Parathyroid adenoma (tissue), 2 donors: ENCODE measurements around the gene ELOVL2.
"Not testable (repeated sequence)": the region's sequence is repeated elsewhere in the genome, so short reads cannot be mapped to it uniquely, and the experiment has no call there.

Source experiments
- H2AFZ ChIP-seq: fragments of 300-600 bp; sonication (generic); one replicate; pipeline ENCODE4 v1.7.0; 2017; ENCODE audit warnings: antibody characterized with exemption, mild to moderate bottlenecking
- H3K27ac ChIP-seq: fragments of 300-600 bp; sonication (generic); one replicate; pipeline ENCODE4 v1.7.0; 2017
- H3K27me3 ChIP-seq: fragments of 300-600 bp; sonication (generic); one replicate; pipeline ENCODE4 v1.7.0; 2017; ENCODE audit warnings: low read length; ENCODE audit not compliant: control insufficient read depth, insufficient read depth
- H3K36me3 ChIP-seq: fragments of 300-600 bp; sonication (generic); one replicate; pipeline ENCODE4 v1.7.0; 2017; ENCODE audit warnings: low read length; ENCODE audit not compliant: control insufficient read depth, insufficient read depth
- H3K4me1 ChIP-seq: fragments of 300-600 bp; sonication (generic); one replicate; pipeline ENCODE4 v1.7.0; 2017; ENCODE audit warnings: control low read depth
- H3K4me2 ChIP-seq: fragments of 300-600 bp; sonication (generic); one replicate; pipeline ENCODE4 v1.7.0; 2017; ENCODE audit warnings: low read length
- H3K4me3 ChIP-seq: fragments of 300-600 bp; sonication (generic); one replicate; pipeline ENCODE4 v1.7.0; 2017; ENCODE audit warnings: low read depth, low read length
- H3K79me2 ChIP-seq: fragments of 300-600 bp; sonication (generic); one replicate; pipeline ENCODE4 v1.7.0; 2017; ENCODE audit warnings: control low read depth
- H3K9ac ChIP-seq: fragments of 300-600 bp; sonication (generic); one replicate; pipeline ENCODE4 v1.7.0; 2017; ENCODE audit warnings: mild to moderate bottlenecking
- H3K9me3 ChIP-seq: fragments of 300-600 bp; sonication (generic); one replicate; pipeline ENCODE4 v1.7.0; 2017; ENCODE audit warnings: low read length; ENCODE audit not compliant: control insufficient read depth
- TF ChIP-seq, protein P1 (sequence below): fragments of 300-600 bp; sonication (generic); IDR thresholded peaks from one replicate; pipeline ENCODE4 v1.7.0; 2017; ENCODE audit warnings: antibody characterized with exemption, mild to moderate bottlenecking
- donor health status: primary hyperparathyroidism.

The ELOVL2 gene

DNA sequence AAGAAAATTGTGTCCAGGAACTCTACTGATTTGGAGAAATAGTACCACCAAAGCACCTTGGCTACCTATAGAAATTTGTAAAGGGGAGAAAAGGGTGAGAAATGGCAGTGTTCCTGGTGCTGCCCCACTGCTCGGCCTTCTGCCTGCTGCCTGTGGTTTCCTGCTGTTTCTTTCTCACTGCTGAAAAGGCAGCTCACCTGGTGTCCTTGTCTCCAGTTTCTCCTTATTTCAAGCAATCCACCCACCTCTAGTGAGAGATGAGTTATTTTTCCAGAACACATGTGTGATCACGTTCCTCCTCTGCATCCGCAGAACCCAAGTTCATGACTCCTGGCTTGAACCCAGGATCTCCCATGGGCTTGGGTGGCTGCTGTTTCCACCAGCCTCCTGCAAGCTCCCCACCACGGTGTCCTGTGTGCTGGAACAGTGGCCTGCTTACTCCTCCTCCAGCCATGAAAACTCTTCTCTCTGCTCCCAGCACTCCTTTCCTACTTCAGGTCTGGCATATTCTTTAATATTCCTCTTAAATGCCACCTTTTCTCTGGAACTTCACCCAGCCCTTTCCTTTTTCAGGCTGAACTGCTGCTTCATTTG lies 48.9 kb downstream of the ELOVL2 start:
- Histone ChIP-seq H3K4me2 (no peak overlapping the region), H3K27me3 (no peaks in the 10 kb centered on the region), H3K4me3 (no peak overlapping the region), H3K36me3 (no peaks in the 10 kb centered on the region), H2AFZ (no peak overlapping the region), H3K27ac (no peak overlapping the region), H3K9me3 (no peaks in the 10 kb centered on the region), H3K79me2 (no peaks in the 10 kb centered on the region), H3K9ac (no peak overlapping the region), H3K4me1 (no peaks in the 10 kb centered on the region)
- TF ChIP-seq, protein P1, sequence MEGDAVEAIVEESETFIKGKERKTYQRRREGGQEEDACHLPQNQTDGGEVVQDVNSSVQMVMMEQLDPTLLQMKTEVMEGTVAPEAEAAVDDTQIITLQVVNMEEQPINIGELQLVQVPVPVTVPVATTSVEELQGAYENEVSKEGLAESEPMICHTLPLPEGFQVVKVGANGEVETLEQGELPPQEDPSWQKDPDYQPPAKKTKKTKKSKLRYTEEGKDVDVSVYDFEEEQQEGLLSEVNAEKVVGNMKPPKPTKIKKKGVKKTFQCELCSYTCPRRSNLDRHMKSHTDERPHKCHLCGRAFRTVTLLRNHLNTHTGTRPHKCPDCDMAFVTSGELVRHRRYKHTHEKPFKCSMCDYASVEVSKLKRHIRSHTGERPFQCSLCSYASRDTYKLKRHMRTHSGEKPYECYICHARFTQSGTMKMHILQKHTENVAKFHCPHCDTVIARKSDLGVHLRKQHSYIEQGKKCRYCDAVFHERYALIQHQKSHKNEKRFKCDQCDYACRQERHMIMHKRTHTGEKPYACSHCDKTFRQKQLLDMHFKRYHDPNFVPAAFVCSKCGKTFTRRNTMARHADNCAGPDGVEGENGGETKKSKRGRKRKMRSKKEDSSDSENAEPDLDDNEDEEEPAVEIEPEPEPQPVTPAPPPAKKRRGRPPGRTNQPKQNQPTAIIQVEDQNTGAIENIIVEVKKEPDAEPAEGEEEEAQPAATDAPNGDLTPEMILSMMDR = no peak

DNA sequence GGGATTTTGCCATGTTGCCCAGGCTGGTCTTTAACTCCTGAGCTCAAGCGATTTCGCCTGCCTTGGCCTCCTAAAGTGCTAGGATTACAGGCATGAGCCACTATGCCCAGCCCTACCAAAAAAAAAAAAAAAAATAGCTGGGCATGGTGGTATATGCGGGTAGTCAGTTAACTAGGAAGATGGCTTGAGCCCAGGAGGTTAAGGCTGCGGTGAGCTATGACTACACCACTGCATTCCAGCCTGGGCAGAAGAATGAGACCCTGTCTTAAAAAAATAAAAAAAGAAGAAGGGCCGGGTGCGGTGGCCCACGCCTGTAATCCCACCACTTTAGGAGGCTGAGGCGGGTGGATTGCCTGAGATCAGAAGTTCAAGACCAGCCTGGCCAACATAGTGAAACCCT lies 50.2 kb downstream of the ELOVL2 start:
- no peak overlapping the region for H3K9ac ChIP-seq
- no peaks in the 10 kb centered on the region for H3K9me3 ChIP-seq
- H3K4me2 ChIP-seq = no peak overlapping the region
- no peak overlapping the region for H3K4me3 ChIP-seq
- H3K79me2 ChIP-seq = no peaks in the 10 kb centered on the region
- TF ChIP-seq, protein P1 = no peak
- no peaks in the 10 kb centered on the region for H3K36me3 ChIP-seq
- H3K27me3 ChIP-seq = no peaks in the 10 kb centered on the region
- H3K27ac ChIP-seq = no peak overlapping the region
- H2AFZ ChIP-seq = no peak overlapping the region
- no peaks in the 10 kb centered on the region for H3K4me1 ChIP-seq

DNA sequence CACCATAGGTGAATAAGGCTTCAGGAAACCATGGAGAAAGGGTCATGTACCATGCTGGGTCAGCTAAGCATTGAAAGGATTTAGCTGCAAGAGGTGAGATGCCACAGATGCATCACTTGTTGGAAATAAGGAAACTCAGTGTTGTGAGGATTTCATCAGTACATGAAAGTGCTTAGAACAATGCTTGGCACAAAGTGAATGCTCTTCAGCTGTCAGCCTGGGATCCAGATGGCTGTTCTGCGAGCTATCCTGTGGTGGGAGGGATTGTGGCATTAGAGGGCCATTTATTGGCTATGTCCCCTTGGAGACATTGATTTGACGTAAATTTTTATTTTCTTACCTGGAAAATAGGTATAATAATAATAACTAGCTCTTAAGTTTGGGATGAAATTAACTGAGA lies 53.0 kb downstream of the ELOVL2 start:
- H2AFZ ChIP-seq = no peak overlapping the region
- H3K27me3 ChIP-seq = no peaks in the 10 kb centered on the region
- TF ChIP-seq, protein P1 = no peak
- H3K79me2 ChIP-seq = no peaks in the 10 kb centered on the region
- no peak overlapping the region for H3K4me3 ChIP-seq
- H3K9me3 ChIP-seq = no peaks in the 10 kb centered on the region
- H3K4me2 ChIP-seq = no peak overlapping the region
- no peaks in the 10 kb centered on the region for H3K36me3 ChIP-seq
- no peak overlapping the region for H3K9ac ChIP-seq
- H3K4me1 ChIP-seq = no peaks in the 10 kb centered on the region
- no peak overlapping the region for H3K27ac ChIP-seq

DNA sequence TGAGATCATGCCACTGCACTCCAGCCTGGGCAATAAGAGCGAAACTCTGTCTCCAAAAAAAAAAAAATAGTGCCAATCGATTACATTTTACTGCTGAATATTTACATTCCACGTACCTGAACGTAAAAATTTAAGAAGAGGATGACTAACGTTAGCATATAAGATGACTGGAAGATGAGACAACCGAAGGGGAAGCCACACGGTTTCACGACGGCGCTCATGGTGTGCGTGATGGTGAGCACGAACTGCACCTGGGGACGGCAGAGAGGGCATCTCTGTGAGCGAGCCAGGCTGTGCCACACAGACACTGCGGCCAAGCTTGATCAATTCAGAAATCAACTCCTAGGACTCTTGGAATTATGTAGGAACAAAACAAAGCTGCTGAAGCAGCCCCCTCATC lies 54.5 kb downstream of the ELOVL2 start:
- Histone ChIP-seq H3K9me3 (no peaks in the 10 kb centered on the region), H3K27ac (no peak overlapping the region)
- TF ChIP-seq, protein P1 = no peak

DNA sequence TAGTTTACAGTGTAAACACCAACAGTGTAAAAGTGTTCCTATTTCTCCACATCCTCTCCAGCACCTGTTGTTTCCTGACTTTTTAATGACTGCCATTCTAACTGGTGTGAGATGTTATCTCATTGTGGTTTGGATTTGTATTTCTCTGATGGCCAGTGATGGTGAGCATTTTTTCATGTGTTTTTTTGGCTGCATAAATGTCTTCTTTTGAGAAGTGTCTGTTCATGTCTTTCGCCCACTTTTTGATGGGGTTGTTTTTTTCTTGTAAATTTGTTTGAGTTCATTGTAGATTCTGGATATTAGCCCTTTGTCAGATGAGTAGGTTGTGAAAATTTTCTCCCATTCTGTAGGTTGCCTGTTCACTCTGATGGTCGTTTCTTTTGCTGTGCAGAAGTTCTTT lies 59.1 kb downstream of the ELOVL2 start:
- not testable (repeated sequence) for H3K4me2 ChIP-seq, H3K9ac ChIP-seq, H3K27ac ChIP-seq, H2AFZ ChIP-seq, H3K4me1 ChIP-seq, H3K27me3 ChIP-seq, H3K36me3 ChIP-seq, H3K9me3 ChIP-seq, H3K4me3 ChIP-seq, H3K79me2 ChIP-seq

More for the DNA sequence above, 54.5 kb downstream of the ELOVL2 start:
- Histone ChIP-seq H3K4me2 (no peak overlapping the region), H3K27me3 (no peaks in the 10 kb centered on the region), H3K79me2 (no peaks in the 10 kb centered on the region), H3K4me1 (no peaks in the 10 kb centered on the region), H3K4me3 (no peak overlapping the region), H3K36me3 (no peaks in the 10 kb centered on the region), H3K9ac (no peak overlapping the region), H2AFZ (no peak overlapping the region)
